ENCODE measurements around the gene CTBP2.

DNA sequence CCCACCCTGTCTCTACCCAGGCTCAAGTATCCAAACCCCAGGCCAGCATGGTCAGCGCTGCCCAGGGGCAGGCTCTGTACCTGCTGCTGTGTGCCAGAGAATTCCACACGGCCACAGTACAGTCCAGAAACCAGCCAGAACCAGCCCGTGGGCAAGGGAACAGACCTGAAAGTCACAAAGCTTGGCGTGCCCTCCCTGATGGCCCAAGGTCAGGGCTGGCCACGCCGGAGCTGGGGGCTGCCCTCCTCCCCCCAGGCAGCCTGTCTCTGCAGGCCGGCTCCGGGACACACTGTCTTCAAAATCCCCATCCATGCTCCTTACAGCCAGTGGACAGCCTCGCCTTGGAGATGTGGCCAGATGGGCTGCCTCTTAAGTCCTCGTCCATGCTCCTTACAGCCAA is 78.4 kb downstream of the CTBP2 start:
- TF ChIP-seq, protein P1, sequence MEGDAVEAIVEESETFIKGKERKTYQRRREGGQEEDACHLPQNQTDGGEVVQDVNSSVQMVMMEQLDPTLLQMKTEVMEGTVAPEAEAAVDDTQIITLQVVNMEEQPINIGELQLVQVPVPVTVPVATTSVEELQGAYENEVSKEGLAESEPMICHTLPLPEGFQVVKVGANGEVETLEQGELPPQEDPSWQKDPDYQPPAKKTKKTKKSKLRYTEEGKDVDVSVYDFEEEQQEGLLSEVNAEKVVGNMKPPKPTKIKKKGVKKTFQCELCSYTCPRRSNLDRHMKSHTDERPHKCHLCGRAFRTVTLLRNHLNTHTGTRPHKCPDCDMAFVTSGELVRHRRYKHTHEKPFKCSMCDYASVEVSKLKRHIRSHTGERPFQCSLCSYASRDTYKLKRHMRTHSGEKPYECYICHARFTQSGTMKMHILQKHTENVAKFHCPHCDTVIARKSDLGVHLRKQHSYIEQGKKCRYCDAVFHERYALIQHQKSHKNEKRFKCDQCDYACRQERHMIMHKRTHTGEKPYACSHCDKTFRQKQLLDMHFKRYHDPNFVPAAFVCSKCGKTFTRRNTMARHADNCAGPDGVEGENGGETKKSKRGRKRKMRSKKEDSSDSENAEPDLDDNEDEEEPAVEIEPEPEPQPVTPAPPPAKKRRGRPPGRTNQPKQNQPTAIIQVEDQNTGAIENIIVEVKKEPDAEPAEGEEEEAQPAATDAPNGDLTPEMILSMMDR (optimal IDR thresholded peaks at IDR 0.05 in 1 of 3, IDR thresholded peaks at IDR 0.05 in 1 of 3, conservative IDR thresholded peaks at IDR 0.05 in 1 of 3; ENCODE audit: extremely low read depth in 1 of 3, insufficient read depth in 2 of 3, low read length in 3 of 3) = no peak
- no peak for TF ChIP-seq EZH2 (IDR thresholded peaks at IDR 0.05; ENCODE audit: low read length)

All from keratinocyte (primary cell).